Keratinocyte (primary cell): Measurements from ENCODE around the gene RNU7-1. TPM values are rescaled to one million over a fixed set of nuclear protein-coding genes. Genes with fewer than 3 reads are reported as not detected.

ENCODE experiments used
- DNase-seq: peaks from one replicate; pipeline ENCODE4 v3.0.0-alpha.2; 2011; ENCODE audit warnings: low read depth, missing footprints, low spot score
- FAIRE-seq: peaks from 2 replicates; lab custom pipeline; 2011; peaks lifted over from hg19 to GRCh38; lab: Jason Lieb, UNC
- H2AFZ ChIP-seq: 2 replicates; pipeline ENCODE4 v1.6.0; 2012; ENCODE audit warnings: low read length, control low read depth, inconsistent platforms; ENCODE audit not compliant: control insufficient read depth
- H3K27ac ChIP-seq: 2 replicates; pipeline ENCODE4 v1.5.1; 2011; ENCODE audit warnings: low read length; ENCODE audit not compliant: control insufficient read depth, insufficient read depth
- H3K27me3 ChIP-seq: 3 replicates; pipeline ENCODE4 v1.6.0; 2011; ENCODE audit warnings: low read length; ENCODE audit not compliant: control insufficient read depth, insufficient read depth; ENCODE audit errors: extremely low read depth
- H3K36me3 ChIP-seq, 2 experiments: 2 replicates in 1 of 2; 3 replicates in 1 of 2; pipeline ENCODE4 v1.5.1; 2011; ENCODE audit warnings: low read length in 2 of 2, mild to moderate bottlenecking in 1 of 2; ENCODE audit not compliant: control insufficient read depth in 2 of 2, insufficient read depth in 2 of 2; ENCODE audit errors: extremely low read depth in 1 of 2
- H3K4me1 ChIP-seq: 3 replicates; pipeline ENCODE4 v1.5.1; 2011; ENCODE audit warnings: low read length; ENCODE audit not compliant: control insufficient read depth, insufficient read depth; ENCODE audit errors: extremely low read depth
- H3K4me2 ChIP-seq: 3 replicates; pipeline ENCODE4 v1.6.0; 2011; ENCODE audit warnings: low read depth, low read length; ENCODE audit not compliant: control insufficient read depth, insufficient read depth; ENCODE audit errors: extremely low read depth
- H3K4me3 ChIP-seq, 3 experiments: fragments of 200-600 bp in 1 of 3; sonication (generic) in 1 of 3; 2 replicates in 2 of 3; 3 replicates in 1 of 3; pipeline ENCODE4 v1.5.1; 2011 to 2016; ENCODE audit warnings: low read length in 3 of 3, mild to moderate bottlenecking in 3 of 3, control low read depth in 2 of 3, inconsistent platforms in 1 of 3, low read depth in 1 of 3, mixed read lengths in 1 of 3, mixed run types in 1 of 3, moderate library complexity in 1 of 3; ENCODE audit not compliant: control insufficient read depth in 2 of 3, insufficient read depth in 2 of 3; ENCODE audit errors: extremely low read depth in 1 of 3
- H3K79me2 ChIP-seq: 2 replicates; pipeline ENCODE4 v1.6.0; 2012; ENCODE audit warnings: low read length; ENCODE audit not compliant: control insufficient read depth, insufficient read depth
- H3K9ac ChIP-seq: 3 replicates; pipeline ENCODE4 v1.6.0; 2011; ENCODE audit warnings: low read length; ENCODE audit not compliant: control insufficient read depth, insufficient read depth; ENCODE audit errors: extremely low read depth
- H3K9me1 ChIP-seq: 3 replicates; pipeline ENCODE4 v1.6.0; 2011; ENCODE audit warnings: low read length; ENCODE audit not compliant: control insufficient read depth, insufficient read depth; ENCODE audit errors: extremely low read depth
- H3K9me3 ChIP-seq: 2 replicates; pipeline ENCODE4 v1.5.1; 2012; ENCODE audit warnings: low read depth, low read length; ENCODE audit not compliant: control insufficient read depth
- H4K20me1 ChIP-seq: 3 replicates; pipeline ENCODE4 v1.6.0; 2011; ENCODE audit warnings: low read length; ENCODE audit not compliant: control insufficient read depth, insufficient read depth; ENCODE audit errors: extremely low read depth
- CTCF ChIP-seq, 3 experiments: IDR thresholded peaks in 1 of 3; conservative IDR thresholded peaks in 1 of 3; optimal IDR thresholded peaks in 1 of 3; 2 replicates in 2 of 3; 3 replicates in 1 of 3; pipeline versions ENCODE3 to v1.5.1; 2011; ENCODE audit warnings: low read length in 3 of 3, mild to moderate bottlenecking in 3 of 3, moderate library complexity in 2 of 3, control low read depth in 1 of 3, inconsistent platforms in 1 of 3; ENCODE audit not compliant: insufficient read depth in 2 of 3; ENCODE audit errors: extremely low read depth in 1 of 3
- EZH2 ChIP-seq: IDR thresholded peaks from one replicate; pipeline ENCODE4 v1.6.1; 2012; ENCODE audit warnings: inconsistent platforms, mild to moderate bottlenecking, low read length, moderate library complexity
- dilution Hi-C: fragments of 300-500 bp; cut with MboI; formaldehyde crosslinking; loops from one replicate; pipeline ENCODE4 v1.7.0; 2020; ENCODE audit warnings: low sequenced_read_pairs; ENCODE audit not compliant: extremely low pct_ligation_motif_present
- polyA plus RNA-seq, 5 experiments: library from polyadenylated mRNA; depleted of rRNA in 3 of 5; stranded (reverse) in 3 of 5; stranded (forward) in 1 of 5; unstranded in 1 of 5; fragments of >200 nt; gene quantifications; 1 replicate in 1 of 5; 2 replicates in 3 of 5; 3 replicates in 1 of 5; pipeline versions ENCODE4 v1.2.1 to v1.2.3, GENCODE V29; 2011 to 2012; ENCODE audit warnings: missing spikeins in 2 of 5, low read depth in 1 of 5, low replicate concordance in 1 of 5

RNU7-1 gene
- polyA plus RNA-seq, 1 donor (not counting 4 experiments of a cell fraction or from before 2014, with no cell fraction given), result not detected

- H3K79me2 ChIP-seq, result peaks cover 35% of the 10 kb centered on the region
- peak overlapping the region; percentile 86 for H3K4me2 ChIP-seq
- H4K20me1 ChIP-seq, result peaks cover 8% of the 10 kb centered on the region
- H3K27ac ChIP-seq, result peak overlapping the region; percentile 95
- dilution Hi-C loops, result no loop called here
- peaks cover 13 to 23% of the 10 kb centered on the region in 2 experiments for H3K36me3 ChIP-seq
- H2AFZ ChIP-seq, result peak overlapping the region; percentile 93
- no peaks in the 10 kb centered on the region for H3K27me3 ChIP-seq
- FAIRE-seq, result no peak
- no peak for DNase-seq
- peak overlapping the region; percentile 80 to 94 (median 81) for H3K4me3 ChIP-seq
- TF ChIP-seq CTCF (optimal IDR thresholded peaks at IDR 0.05 in 1 of 3, IDR thresholded peaks at IDR 0.05 in 1 of 3, conservative IDR thresholded peaks at IDR 0.05 in 1 of 3; ENCODE audit: extremely low read depth in 1 of 3, insufficient read depth in 2 of 3, low read length in 3 of 3), result peak in 2 of 3 experiments; percentile 41 to 74
- no peak for TF ChIP-seq EZH2
- peaks cover 53% of the 10 kb centered on the region for H3K4me1 ChIP-seq
- peak overlapping the region; percentile 99 for H3K9ac ChIP-seq
- H3K9me1 ChIP-seq, result no peaks in the 10 kb centered on the region
- no peaks in the 10 kb centered on the region for H3K9me3 ChIP-seq
Observed at GRCh38 chr12:6961695-6962284, 18.2 kb downstream of the RNU7-1 start.

GRCh38 chr12:6962285-6963015 is 18.8 kb downstream of the RNU7-1 start:
- dilution Hi-C loops, result no loop called here
- peak overlapping the region; percentile 61 for H2AFZ ChIP-seq
- peak overlapping the region; percentile 86 for H3K4me2 ChIP-seq
- no peaks in the 10 kb centered on the region for H3K27me3 ChIP-seq
- peaks cover 16 to 29% of the 10 kb centered on the region in 2 experiments for H3K36me3 ChIP-seq
- peaks cover 8% of the 10 kb centered on the region for H4K20me1 ChIP-seq
- no peaks in the 10 kb centered on the region for H3K9me3 ChIP-seq
- FAIRE-seq (no peak), DNase-seq (no peak)
- TF ChIP-seq EZH2 (no peak), CTCF (optimal IDR thresholded peaks at IDR 0.05 in 1 of 3, IDR thresholded peaks at IDR 0.05 in 1 of 3, conservative IDR thresholded peaks at IDR 0.05 in 1 of 3; ENCODE audit: extremely low read depth in 1 of 3, insufficient read depth in 2 of 3, low read length in 3 of 3) (no peak)
- peaks cover 3% of the 10 kb centered on the region for H3K9me1 ChIP-seq
- peak overlapping the region; percentile 95 for H3K27ac ChIP-seq
- H3K9ac ChIP-seq, result peak overlapping the region; percentile 99
- H3K4me1 ChIP-seq, result peaks cover 53% of the 10 kb centered on the region
- H3K4me3 ChIP-seq, result peak overlapping the region; percentile 80 to 94 (median 81)
- H3K79me2 ChIP-seq, result peaks cover 42% of the 10 kb centered on the region
